NCI-H69 (cell line): ENCODE measurements around the gene WHAMM.
A peak's percentile ranks its signal among the peaks of the same experiment; 100 is the strongest.
"Not testable (repeated sequence)": the region's sequence is repeated elsewhere in the genome, so short reads cannot be mapped to it uniquely, and the experiment has no call there.

ENCODE experiments used
- DNase-seq: peaks from one replicate; lab custom pipeline; 2025; lab: John Stamatoyannopoulos, UW

Gene WHAMM

DNA sequence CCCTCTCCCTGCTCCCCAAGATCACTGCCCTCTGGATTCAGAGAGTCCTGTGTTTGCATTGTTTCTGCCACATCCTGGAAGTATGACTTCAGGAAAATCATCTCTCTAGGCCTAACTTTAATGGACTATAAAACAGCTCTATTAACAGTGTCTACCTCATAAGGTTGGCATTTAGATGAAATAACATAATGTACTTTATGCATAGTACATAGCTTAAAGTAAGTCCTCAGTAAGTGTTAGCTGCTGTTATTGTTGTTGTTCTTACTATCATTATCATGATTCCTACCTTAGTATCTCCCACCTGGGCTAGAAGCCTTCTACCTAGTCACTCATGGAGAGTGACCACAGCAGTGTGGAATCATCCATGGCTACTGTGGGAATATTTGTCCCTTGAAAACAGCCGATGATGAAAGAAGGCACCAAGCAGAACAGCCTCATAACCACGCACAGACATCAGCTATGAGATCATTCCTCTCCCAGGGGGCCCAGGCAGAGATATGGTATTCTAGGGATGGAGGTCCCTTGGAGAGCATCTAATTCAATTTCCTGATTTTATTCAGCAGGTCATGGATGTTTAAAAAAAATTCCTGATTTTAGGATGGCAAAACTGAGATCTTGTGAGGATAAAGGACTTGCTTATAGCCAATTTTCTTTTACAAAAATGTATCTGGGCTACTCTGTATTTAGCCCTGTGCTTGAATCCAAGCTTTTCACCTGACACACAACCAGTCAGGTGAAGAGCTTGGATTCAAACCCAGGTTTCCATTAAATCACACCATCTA, 5.4 kb upstream of the WHAMM start:
- DNase-seq: no peak

DNA sequence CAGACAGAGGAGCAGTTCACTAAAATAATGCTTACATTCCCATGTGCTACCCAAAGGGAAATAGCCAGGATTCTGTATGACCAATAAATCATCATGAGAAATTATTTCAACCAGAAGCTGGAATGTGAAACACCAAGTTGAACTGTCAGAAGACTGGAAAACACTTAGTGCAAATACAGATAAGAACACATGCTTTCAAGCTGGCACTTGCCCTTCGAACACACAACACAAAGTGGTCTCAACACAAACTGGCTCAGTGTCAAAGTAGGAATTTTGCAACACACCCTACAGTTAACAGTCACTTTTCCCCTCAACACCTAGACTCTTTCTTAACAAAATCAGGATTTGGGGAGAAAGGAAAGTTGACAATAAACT, 4.9 kb upstream of the WHAMM start:
- no peak for DNase-seq

DNA sequence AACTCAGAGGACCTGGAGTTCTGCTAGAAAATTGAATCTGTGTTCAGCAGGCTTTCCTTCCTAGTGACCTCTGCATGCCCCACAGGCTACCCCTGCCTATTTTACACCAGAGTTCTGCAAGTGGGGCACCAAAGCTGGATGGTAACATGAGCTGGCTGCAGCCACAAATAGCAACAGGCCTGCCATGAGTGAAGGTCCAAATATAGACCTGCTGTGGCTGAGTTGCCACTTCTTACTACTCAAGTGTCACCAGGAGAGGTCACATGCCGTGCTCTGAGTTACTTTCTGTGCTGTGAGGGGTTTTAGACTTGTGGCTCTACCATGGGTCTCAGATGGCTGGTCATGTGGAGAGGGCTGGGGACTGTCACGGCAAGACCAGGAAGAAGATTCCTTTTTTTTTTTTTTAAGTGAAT, 3.4 kb upstream of the WHAMM start, which contains the start of gene FSD2:
Gene FSD2 (minus strand): TSS at position 76 of the 413 bp plus-strand sequence. CDS start 18,679 bp downstream, outside the sequence.
- DNase-seq: no peak

DNA sequence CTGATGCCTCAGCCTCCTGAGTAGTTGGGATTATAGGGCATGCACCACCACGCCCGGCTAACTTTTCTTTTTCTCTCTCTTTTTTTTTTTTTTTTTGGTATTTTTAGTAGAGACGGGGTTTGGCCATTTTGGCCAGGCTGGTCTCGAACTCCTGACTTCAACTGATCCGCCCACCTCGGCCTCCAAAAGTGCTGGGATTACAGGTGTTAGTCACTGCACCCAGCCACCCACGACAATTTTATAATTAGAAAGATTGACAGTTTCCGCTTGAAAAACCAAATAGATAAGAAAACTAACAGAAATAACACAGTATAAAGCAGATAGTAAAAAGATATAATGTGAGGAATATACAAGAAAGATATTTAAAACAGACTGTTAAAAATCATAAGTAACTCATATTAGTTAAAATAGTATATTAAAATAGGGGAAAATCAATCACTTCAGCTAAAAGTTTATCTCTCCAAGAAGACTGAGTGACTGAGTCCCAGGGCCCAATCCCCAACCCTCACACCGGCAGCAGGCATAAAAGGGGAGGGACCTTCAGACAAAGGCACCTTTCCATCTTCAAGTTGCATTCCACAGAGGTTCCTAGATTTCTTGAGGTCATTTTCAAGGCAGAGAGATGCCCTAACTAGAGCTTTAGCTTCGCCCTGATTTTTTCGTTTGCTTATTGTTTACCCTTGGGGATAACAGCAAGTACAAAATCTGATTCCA, 1.4 kb upstream of the WHAMM start:
- no peak for DNase-seq

DNA sequence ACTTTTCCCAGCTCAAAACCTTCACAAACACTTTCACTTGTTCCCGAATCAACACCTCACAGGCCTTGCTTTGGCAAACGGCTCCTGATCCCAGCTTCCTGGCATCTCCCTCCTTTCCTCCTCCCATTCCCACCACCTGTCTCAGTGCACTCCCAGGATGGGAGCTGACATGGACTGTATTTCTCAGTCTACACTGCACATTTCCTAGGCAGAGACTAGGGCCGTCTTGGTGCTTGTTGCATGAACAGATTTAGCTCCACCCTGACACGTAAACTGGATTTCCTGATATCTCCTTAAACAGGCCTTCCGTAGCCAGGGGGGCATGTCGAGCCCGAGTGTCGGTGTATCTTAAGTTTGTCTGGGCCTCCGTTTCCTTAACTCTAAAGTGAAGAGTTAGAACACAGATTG, 790 bp upstream of the WHAMM start:
- peak; percentile 2 for DNase-seq

DNA sequence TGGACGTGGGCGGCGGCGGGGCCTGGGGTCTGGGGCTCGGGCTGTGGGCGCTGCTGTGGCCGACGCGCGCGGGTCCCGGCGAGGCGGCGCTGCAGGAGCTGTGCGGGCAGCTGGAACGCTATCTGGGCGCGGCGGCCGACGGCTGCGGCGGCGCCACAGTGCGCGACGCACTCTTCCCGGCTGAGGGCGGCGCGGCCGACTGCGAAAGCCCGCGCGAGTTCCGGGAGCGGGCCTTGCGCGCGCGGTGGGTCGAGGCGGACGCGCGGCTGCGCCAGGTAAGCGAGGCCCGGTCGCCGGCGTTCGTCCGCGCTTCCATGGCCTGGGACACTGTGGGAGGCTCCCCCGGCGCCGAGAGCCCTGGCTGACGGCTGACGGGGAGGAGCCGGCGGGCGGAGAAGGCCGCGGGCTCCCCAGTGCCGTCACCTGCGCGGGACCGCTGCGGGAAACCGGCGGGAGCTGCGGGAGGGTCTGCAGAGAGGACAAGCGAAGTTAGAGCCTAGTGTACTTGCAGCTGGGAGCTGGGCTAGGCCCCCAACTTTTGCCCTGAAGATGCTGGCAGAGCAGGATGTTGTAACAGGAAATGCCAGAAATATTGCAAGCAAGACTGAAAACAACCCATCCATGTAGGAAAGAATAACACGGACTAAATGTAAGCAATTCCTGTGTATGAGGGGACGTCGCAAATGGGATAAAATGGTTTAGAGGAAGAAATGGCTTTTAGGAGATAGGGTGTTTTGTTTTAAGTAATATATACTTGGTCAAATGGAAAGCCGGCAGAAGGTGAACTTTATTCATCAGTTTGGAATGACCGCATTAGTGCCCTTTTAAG, 847 bp downstream of the WHAMM start:
- DNase-seq: peak; percentile 60

DNA sequence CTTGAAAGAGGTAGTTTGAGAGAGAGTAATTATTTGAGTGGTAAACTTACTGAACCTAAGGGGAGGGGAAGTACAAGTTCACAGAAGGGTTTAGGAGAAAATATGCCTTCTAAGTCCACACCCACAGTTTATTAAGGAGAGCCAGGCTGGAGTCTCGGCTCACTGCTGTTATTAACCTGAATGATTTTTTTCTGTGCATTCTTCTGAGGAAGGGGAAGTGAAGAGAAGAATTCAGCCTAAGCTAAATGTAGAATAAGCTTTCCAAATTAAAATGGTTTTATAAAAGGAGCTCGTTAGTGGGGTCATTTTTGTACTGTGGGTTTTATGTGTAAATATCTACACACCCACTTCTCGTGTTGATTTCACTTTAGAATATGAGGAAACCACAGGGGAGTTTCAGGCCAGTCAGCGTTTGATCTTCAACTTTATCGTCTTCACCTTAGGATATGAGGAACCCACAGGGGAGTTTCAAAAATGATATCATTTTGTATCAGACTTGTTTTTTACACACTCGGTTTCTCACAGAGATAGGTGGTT, 1.5 kb downstream of the WHAMM start:
- no peak for DNase-seq

DNA sequence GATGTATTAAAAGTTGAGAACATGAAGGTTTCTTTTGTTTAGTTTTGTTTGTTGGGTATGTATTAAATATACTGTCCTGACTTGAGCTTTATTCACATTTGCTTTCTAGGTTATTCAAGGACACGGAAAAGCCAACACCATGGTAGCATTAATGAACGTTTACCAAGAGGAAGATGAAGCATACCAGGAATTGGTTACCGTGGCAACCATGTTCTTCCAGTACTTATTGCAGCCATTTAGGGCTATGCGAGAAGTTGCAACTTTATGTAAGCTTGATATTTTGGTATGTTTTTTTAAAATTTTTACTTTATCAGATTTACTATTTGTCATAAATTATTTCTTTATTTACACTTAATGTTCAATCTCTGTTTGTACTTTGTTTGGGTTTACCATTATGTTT, 3.6 kb downstream of the WHAMM start:
- peak; percentile 1 for DNase-seq

DNA sequence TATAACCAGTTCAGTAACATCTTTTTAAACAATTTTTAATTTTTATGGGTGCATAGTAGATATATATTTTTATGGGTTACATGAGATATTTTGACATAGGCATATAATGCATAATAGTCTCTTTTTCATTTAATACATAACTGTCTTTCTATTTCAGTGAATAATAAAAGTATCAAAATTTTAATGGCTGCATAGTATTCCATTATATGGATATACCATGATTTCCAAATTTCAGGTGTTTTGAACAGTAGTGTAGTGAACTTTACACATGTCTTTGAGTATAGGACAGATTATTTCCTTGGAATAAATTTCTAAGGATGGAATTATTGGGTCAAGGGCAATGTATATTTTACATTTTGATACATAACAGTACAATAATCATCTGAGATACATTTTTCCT, 10.7 kb downstream of the WHAMM start:
- no peak for DNase-seq

DNA sequence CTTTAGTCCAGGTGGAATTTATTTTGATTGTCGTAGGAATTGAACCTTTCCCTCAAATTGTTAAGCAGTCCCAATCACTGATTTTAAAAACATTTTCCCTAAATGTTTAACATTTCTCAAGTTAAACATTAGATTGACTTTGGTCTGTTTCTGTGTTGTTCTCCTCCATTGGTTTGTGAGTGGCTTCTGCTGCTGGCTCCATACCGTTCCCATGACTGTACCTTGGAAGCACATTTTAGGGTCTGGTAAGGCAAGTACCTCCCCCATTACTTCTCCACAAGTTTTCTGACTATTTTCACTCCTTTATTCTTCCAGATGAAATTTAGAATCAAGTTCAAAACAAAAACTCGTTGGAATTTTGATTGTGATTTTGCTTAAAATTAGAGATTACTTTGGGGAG, 12.0 kb downstream of the WHAMM start:
- not testable (repeated sequence) for DNase-seq

DNA sequence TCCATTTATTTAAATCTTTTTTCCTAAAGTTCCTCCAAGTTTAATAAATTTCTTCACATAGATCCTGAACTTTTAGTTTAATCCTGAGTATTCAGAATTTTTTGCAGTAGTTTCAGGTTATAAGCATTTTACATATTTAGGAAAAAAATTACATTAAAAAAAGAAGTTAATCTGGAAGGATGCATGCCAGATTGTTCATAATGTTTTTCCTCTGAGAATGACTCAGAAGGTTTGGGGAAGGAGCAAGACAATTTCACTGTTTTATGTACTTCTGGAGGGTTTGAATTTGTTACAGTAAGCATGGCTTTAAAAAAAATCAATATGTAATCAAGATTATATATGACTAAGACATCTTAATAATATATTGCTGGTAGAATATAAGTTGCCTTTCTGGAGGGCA, 12.4 kb downstream of the WHAMM start:
- not testable (repeated sequence) for DNase-seq

DNA sequence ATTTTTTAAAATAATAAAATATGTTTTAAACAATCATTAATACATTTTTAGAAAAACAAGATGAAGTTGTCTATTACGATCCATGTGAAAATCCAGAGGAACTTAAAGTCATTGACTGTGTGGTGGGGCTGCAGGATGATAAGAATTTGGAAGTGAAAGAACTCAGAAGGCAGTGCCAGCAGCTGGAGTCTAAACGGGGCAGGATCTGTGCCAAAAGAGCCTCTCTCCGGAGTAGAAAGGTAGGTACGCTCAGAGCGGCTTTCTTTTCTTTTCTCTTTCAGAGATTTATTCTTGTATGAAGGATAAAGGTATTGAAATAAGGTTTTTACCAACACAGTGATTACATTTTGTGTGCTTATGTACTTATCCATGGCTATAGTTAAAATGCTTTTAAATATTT, 13.6 kb downstream of the WHAMM start:
- no peak for DNase-seq

DNA sequence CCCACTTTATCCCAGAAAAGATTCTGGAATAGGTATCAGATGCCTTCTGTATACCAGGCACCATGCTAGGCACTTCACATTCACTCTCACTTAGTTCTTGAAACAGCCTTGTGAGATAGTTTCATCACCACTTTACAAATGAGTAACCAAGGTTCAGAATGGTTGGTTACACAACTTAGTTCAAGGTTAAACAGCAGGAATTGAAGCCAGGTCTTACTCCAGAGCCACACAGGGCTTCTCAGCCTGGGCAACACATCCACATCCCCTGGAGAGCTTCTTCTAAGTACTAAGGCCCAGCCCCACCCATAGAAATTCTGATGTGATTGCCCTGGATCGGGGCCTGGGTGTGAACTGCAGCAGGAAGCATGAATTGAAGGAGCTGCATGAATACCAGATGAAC, 18.6 kb downstream of the WHAMM start:
- no peak for DNase-seq

DNA sequence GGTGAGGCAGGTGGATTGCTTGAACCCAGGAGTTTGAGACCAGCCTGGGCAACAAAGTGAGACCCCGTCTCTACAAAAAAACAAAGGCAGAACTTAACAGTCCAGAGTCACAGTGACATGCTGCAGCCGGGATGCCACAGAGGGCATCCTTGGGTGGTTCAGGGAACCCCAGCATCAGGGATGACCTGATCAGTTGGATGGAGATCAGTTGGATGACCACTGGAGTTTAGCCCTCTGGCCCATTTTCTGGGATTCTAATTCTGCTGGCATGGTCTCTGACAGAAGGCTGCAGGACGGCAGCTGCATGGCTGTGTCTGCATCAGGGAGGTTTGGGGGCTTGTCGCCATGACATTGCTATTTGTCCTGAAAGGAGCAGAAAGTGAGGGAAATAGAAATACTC, 19.8 kb downstream of the WHAMM start:
- DNase-seq: no peak

DNA sequence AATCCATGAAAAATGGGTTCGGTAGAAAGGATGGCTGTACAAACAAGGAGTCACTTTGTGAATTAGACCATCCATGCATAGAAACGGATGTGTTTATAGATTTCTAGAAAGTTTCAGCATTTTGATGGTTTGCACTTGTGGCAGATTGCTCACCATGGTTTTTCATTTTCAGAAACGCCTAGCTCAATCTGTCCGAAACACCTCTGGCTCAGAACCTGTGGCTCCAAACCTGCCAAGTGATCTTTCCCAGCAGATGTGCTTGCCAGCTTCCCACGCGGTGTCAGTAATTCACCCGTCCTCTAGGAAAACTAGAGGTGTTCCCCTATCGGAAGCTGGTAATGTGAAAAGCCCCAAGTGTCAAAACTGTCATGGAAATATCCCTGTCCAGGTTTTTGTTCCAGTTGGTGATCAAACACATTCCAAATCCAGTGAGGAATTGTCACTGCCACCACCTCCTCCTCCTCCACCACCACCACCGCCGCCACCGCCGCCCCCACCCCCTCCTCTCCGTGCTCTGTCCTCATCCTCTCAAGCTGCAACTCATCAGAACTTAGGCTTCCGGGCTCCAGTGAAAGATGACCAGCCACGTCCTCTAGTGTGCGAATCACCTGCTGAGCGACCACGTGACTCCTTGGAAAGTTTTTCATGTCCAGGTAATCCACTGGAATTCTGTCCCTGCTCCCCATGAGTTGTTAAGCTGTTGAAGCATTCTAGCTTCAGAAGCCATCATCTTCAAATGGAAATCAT, 21.2 kb downstream of the WHAMM start:
- DNase-seq: no peak

DNA sequence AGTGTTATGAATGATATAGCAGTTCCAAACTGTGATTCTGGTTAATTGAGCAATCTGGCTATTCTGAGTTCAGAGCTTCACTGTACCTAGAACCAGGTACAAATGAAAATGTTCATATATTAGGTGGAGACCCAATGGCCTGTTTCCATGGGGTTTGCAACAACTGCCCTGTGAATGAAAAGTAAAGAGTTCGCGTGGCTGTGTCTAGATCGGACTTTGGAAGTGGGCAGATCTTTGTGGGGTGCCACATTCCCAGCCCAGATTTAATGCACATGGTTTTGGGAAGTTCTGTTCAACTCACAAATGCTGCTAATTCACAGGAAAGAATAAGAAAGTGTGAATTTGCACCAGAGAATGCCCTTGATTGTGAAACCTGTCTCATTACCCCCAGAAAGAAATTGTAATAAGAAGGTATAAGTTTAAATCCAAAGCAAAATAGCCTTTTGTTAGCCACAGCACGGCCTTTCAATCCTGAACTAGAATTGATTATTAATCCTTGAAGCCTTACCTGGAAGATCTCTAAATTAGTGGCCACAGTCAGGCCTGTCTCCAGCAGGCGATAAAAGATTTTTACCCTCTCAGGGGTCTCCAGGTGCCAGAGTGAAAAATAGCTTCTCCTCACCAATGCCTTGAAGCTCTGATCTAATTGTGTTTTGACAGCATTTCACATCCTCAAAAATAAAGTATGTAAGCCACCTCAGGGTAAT, 22.6 kb downstream of the WHAMM start:
- DNase-seq: no peak

DNA sequence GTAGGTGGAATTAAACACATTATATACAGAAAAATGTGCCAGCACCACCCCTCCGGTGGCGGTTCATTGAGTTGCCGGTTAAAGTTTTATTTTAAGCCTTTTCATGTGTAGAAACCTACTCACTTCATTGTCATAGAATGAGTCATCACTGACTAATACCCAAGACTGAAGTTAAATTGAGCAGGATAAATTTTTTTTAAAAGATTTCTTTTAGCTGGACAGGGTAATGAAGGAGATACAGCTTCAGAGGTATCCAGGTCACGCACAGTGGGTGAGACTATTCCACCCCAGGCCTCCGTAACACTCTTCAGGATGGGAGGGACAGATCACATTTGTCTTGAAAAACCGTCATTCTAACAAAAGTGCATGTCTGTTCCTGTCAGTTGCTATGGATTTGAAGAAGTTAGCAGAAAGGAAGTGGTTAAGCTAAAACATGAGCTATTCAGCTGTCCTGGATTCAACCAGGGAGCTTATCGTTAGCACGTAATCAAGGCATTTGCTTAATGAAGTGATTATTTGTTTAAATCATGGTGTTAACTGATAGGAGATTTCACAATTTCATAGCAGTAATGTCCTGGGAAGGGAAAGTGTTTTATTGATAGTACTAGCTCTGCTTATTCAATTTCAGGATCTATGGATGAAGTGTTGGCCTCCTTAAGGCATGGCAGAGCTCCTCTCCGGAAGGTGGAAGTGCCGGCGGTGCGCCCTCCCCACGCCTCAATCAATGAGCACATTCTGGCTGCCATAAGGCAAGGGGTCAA, 23.4 kb downstream of the WHAMM start:
- no peak for DNase-seq

DNA sequence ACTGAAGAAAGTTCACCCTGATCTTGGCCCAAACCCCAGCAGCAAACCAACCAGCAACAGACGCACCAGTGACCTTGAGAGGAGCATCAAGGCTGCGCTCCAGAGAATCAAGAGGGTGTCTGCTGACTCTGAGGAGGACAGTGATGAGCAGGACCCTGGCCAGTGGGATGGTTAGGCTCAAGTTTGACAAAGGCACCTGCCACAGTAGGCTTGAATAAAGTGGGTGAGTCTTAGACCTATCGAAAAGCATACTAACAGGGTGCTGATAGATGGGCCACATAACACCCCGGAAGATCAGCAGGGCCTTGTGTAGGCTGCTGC, 23.9 kb downstream of the WHAMM start:
- no peak for DNase-seq

DNA sequence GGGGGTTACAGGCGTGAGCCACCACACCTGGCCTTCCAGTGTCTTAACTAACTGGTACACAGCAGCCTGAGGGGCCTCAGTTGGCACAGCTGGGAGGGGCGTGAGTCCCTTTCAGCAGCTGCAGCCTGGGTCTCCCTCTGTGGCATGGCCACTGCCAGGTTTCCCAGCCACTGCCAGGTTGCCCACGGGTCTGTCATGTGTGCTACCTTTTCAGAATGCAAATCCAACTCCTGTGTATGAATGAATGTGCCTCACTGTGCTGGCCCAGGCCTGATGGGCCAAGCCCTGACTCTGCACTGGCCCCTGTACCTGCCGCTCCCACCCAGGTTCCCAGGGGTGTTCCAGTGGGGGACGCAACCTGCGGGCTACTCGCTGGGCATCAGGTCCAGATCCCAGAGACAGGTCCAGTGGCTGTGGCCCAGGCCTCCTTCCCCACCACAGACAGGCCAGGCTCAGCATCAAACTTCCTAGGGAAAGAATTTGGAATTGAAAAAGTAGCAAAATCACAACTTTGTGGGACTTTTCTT, 26.0 kb downstream of the WHAMM start:
- no peak for DNase-seq

DNA sequence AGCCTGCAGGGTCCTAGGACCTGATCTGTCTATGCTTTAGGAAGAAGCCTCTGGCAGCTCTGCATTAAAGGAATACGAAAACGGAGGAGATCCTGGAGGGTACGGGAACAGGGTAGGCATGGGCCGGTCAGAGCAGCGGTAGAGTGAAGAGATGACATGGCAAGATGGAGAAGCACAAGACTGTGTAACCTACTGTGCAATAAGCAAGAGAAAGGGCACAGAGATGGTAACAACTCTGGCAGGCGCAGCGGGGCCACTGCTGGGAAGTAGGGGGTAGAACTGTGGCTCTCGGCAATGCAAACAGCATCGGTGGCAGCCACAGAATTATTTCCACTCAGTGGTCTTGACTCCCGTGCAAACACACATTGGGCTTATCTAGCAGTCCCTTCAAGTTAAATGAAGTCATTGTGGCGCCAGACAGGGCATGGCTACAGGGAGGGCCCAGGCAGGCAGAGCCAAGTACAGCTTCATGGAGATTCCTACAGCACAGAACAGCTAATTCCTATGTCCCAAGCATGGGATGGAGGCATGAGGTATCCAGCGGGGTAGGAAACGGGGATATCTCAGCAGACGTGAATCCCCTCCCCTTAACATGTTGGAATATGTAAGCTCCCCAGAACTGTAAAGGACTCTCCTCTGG, 28.8 kb downstream of the WHAMM start:
- no peak for DNase-seq
